C4-2B (cell line): Measurements from ENCODE around the gene RSRC1.

ENCODE experiments used
- CTCF ChIP-seq: fragments of 450-650 bp; conservative IDR thresholded peaks from 2 replicates; pipeline ENCODE4 v1.5.1; 2017; ENCODE audit warnings: mild to moderate bottlenecking
- ZFX ChIP-seq: fragments of 450-650 bp; IDR thresholded peaks from 2 replicates; pipeline ENCODE4 v1.6.1; 2017

DNA sequence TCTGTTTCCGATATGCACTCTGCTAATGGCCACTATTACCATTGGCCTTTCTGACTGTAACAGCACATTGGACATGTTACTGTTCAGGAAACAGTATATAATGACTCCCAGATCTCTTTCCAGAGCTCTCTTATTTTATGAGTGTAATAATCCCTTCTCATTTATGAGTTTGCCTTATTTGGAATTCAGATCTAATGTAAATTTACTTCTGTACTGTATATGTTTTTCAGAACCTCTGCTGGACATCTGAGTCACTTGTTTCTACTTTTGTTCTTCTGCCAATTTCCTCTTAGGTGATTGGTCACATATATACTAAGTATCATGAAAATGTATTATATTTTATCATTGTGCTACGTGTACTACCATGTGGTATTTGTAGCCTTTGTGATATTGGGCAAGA is 30.5 kb downstream of the RSRC1 start:
- TF ChIP-seq CTCF = no peak
- no peak for TF ChIP-seq ZFX
